Gastrocnemius medialis (tissue), 4 donors: Measurements from ENCODE around the gene PDE4D.

Source experiments
- CTCF ChIP-seq, 5 experiments: fragments of 450-650 bp in 3 of 5; fragments of 200-600 bp in 2 of 5; sonication (generic) in 2 of 5; IDR thresholded peaks in 4 of 5; conservative IDR thresholded peaks in 1 of 5; 1 replicate in 4 of 5; 2 replicates in 1 of 5; pipeline ENCODE4 v1.5.1; 2016 to 2019; ENCODE audit warnings: antibody characterized with exemption in 5 of 5, mild to moderate bottlenecking in 3 of 5, moderate library complexity in 3 of 5
- POLR2A ChIP-seq, 2 donors: fragments of 450-650 bp; IDR thresholded peaks; one replicate each; pipeline ENCODE4 v1.6.1; 2017; ENCODE audit warnings: antibody characterized with exemption in 2 of 2, mild to moderate bottlenecking in 2 of 2, moderate library complexity in 2 of 2

DNA sequence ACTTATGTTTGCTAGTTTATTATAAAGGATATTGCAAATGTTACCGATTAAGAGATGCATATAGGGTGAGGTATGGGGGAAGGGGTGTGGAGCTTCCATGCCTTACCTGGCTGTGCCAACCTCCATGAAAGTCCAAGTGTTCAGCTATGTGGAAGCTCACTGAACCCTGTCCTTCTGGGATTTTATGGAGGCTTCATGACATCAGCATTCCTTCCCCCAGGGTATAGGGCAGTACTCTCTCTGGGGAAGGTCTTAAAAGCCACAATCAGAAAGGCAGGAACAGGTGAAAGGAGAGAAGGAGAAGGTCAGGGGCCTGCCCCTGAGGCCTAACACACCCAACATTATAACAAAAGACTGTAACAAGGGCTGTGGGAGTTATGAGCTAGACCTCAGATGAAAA is 592.6 kb downstream of the PDE4D start:
- TF ChIP-seq CTCF (IDR thresholded peaks at IDR 0.05 in 4 of 5, conservative IDR thresholded peaks at IDR 0.05 in 1 of 5) = no peak
- TF ChIP-seq POLR2A (IDR thresholded peaks at IDR 0.05) = no peak
